DMS79 treated with DMSO at 0.1 percent for 48 hours (cell line): ENCODE data around the gene ARHGEF12.

Experiments
- DNase-seq: peaks from one replicate; lab custom pipeline; 2025; lab: John Stamatoyannopoulos, UW

The ARHGEF12 gene

GRCh38 chr11:120342678-120343077 is 6.5 kb downstream of the ARHGEF12 start:
- DNase-seq: no peak

- no peak for DNase-seq
These were observed 7.2 kb downstream of the ARHGEF12 start for GRCh38 chr11:120343429-120343828.

- peak; percentile 64 for DNase-seq
These were observed 8.2 kb downstream of the ARHGEF12 start for GRCh38 chr11:120344302-120345004.

GRCh38 chr11:120346233-120346632 is 10.0 kb downstream of the ARHGEF12 start:
- DNase-seq: no peak

GRCh38 chr11:120350637-120351036 is 14.4 kb downstream of the ARHGEF12 start:
- DNase-seq: no peak

- no peak for DNase-seq
These were observed 16.2 kb downstream of the ARHGEF12 start for GRCh38 chr11:120352405-120352804.

GRCh38 chr11:120354068-120354467 is 17.9 kb downstream of the ARHGEF12 start:
- no peak for DNase-seq

- DNase-seq: no peak
These were observed 18.6 kb downstream of the ARHGEF12 start for GRCh38 chr11:120354779-120355178.

GRCh38 chr11:120357620-120358019 is 21.4 kb downstream of the ARHGEF12 start:
- DNase-seq: no peak

- no peak for DNase-seq
These were observed 22.5 kb downstream of the ARHGEF12 start for GRCh38 chr11:120358729-120359128.

- no peak for DNase-seq
These were observed 27.2 kb downstream of the ARHGEF12 start for GRCh38 chr11:120363436-120363835.

- DNase-seq: no peak
These were observed 29.3 kb downstream of the ARHGEF12 start for GRCh38 chr11:120365512-120365911.

- no peak for DNase-seq
These were observed 36.1 kb downstream of the ARHGEF12 start for GRCh38 chr11:120372296-120372695.

- DNase-seq: no peak
These were observed 38.9 kb downstream of the ARHGEF12 start for GRCh38 chr11:120375076-120375475.

GRCh38 chr11:120376547-120377182 is 40.5 kb downstream of the ARHGEF12 start:
- no peak for DNase-seq

- DNase-seq: no peak
These were observed 42.3 kb downstream of the ARHGEF12 start for GRCh38 chr11:120378474-120378873.

- no peak for DNase-seq
These were observed 45.2 kb downstream of the ARHGEF12 start for GRCh38 chr11:120381401-120381800.

- DNase-seq: no peak
These were observed 47.4 kb downstream of the ARHGEF12 start for GRCh38 chr11:120383518-120384155.

- DNase-seq: no peak
These were observed 48.3 kb downstream of the ARHGEF12 start for GRCh38 chr11:120384476-120384875.

GRCh38 chr11:120385110-120385509 is 48.9 kb downstream of the ARHGEF12 start:
- no peak for DNase-seq

- DNase-seq: no peak
These were observed 49.4 kb downstream of the ARHGEF12 start for GRCh38 chr11:120385655-120386054.

GRCh38 chr11:120386318-120386717 is 50.1 kb downstream of the ARHGEF12 start:
- DNase-seq: no peak

GRCh38 chr11:120386774-120387371 is 50.7 kb downstream of the ARHGEF12 start:
- DNase-seq: no peak
